ENCODE measurements around the gene PTPRA. TPM values are rescaled to one million over a fixed set of nuclear protein-coding genes. Genes with fewer than 3 reads are reported as not detected.

PTPRA gene
- total and polyA plus RNA-seq, 2 donors (not counting 3 experiments of a cell fraction or from before 2014, with no cell fraction given): 43.2 to 53.4 TPM

GRCh38 chr20:3067139-3068014, 194.1 kb downstream of the PTPRA start:
- H3K4me2 ChIP-seq (ENCODE audit: insufficient read depth, low read length): no peak overlapping the region

More at GRCh38 chr20:3067139-3068014, 194.1 kb downstream of the PTPRA start:
- H2AFZ ChIP-seq (ENCODE audit: low read depth, low read length): no peak overlapping the region
- H3K9me3 ChIP-seq (replicated peaks; ENCODE audit: control insufficient read depth, insufficient read depth, low read length): no peaks in the 10 kb centered on the region
- no peaks in the 10 kb centered on the region for H3K79me2 ChIP-seq (ENCODE audit: control insufficient read depth, insufficient read depth, low read length)
- H3K9ac ChIP-seq (replicated peaks; ENCODE audit: extremely low read depth, insufficient read depth, low read length): no peak overlapping the region
- H3K4me3 ChIP-seq (replicated peaks in 1 of 3; ENCODE audit: insufficient read depth in 1 of 3, low read depth in 1 of 3, low read length in 3 of 3): no peak overlapping the region
- no peaks in the 10 kb centered on the region for H3K36me3 ChIP-seq (ENCODE audit: control insufficient read depth in 2 of 2, extremely low read depth in 1 of 2, insufficient read depth in 2 of 2, low read length in 2 of 2)
- DNase-seq (ENCODE audit: low read depth, low spot score) (no peak), FAIRE-seq (no peak)
- intact Hi-C loops (cut with micrococcal nuclease): no loop called here
- no peaks in the 10 kb centered on the region for H3K9me1 ChIP-seq (replicated peaks; ENCODE audit: control insufficient read depth, extremely low read depth, insufficient read depth, low read length)
- H3K27ac ChIP-seq (ENCODE audit: insufficient read depth, low read depth, low read length): no peak overlapping the region
- BruUV-seq (replicated peaks): no TSS peak
- H3K27me3 ChIP-seq (ENCODE audit: control insufficient read depth in 2 of 2, insufficient read depth in 2 of 2, low read length in 2 of 2): peaks cover 1 to 7% of the 10 kb centered on the region in 2 experiments
- TF ChIP-seq MAX (IDR thresholded peaks at IDR 0.05; ENCODE audit: insufficient read depth, insufficient read length) (no peak), POLR2A (IDR thresholded peaks at IDR 0.05; ENCODE audit: low read depth, low read length) (no peak), FOS (IDR thresholded peaks at IDR 0.05; ENCODE audit: borderline replicate concordance, insufficient read depth, low read length) (no peak), JUN (IDR thresholded peaks at IDR 0.05; ENCODE audit: borderline replicate concordance, insufficient read depth, insufficient read length, low read depth) (no peak), EZH2 (IDR thresholded peaks at IDR 0.05; ENCODE audit: borderline replicate concordance, low read depth, low read length, severe bottlenecking) (no peak), GATA2 (IDR thresholded peaks at IDR 0.05; ENCODE audit: insufficient read depth, insufficient read length, low read depth, low read length) (no peak), MYC (IDR thresholded peaks at IDR 0.05; ENCODE audit: low read depth, low read length) (no peak), POLR2AphosphoS5 (IDR thresholded peaks at IDR 0.05; ENCODE audit: insufficient read depth, low read depth, low read length) (no peak)
- TF ChIP-seq, protein P1, sequence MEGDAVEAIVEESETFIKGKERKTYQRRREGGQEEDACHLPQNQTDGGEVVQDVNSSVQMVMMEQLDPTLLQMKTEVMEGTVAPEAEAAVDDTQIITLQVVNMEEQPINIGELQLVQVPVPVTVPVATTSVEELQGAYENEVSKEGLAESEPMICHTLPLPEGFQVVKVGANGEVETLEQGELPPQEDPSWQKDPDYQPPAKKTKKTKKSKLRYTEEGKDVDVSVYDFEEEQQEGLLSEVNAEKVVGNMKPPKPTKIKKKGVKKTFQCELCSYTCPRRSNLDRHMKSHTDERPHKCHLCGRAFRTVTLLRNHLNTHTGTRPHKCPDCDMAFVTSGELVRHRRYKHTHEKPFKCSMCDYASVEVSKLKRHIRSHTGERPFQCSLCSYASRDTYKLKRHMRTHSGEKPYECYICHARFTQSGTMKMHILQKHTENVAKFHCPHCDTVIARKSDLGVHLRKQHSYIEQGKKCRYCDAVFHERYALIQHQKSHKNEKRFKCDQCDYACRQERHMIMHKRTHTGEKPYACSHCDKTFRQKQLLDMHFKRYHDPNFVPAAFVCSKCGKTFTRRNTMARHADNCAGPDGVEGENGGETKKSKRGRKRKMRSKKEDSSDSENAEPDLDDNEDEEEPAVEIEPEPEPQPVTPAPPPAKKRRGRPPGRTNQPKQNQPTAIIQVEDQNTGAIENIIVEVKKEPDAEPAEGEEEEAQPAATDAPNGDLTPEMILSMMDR (IDR thresholded peaks at IDR 0.05; ENCODE audit: extremely low read depth in 1 of 2, insufficient read depth in 1 of 2, low read depth in 1 of 2, low read length in 2 of 2): no peak
- CTCF ChIA-PET: interaction anchor here (1.2 to 3.3 kb wide), 2 partner anchors 11 to 14 kb away, joined by 4 to 11 read pairs; no protein-coding TSS in a partner anchor
- H3K4me1 ChIP-seq (ENCODE audit: control insufficient read depth, extremely low read depth, insufficient read depth, low read length): no peaks in the 10 kb centered on the region
- no peaks in the 10 kb centered on the region for H4K20me1 ChIP-seq (replicated peaks; ENCODE audit: control insufficient read depth, extremely low read depth, insufficient read depth, low read length)
- POLR2A ChIA-PET: no interaction called here
- dilution Hi-C loops (cut with MboI; ENCODE audit: extremely low pct_ligation_motif_present, low sequenced_read_pairs): no loop called here

Data from endothelial cell of umbilical vein (primary cell).